GM06990 (cell line): ENCODE results near the gene PSMA5.

Experiments used
- DNase-seq: peaks from one replicate; pipeline ENCODE4 v3.0.0-alpha.2; 2011; ENCODE audit not compliant: insufficient read length; ENCODE audit errors: extremely low read depth
- H3K27me3 ChIP-seq: replicated peaks from 2 replicates; pipeline ENCODE4 v1.6.0; 2011; ENCODE audit warnings: low read length; ENCODE audit not compliant: control insufficient read depth, insufficient read depth
- H3K36me3 ChIP-seq: 2 replicates; pipeline ENCODE4 v1.5.1; 2011; ENCODE audit warnings: low read length; ENCODE audit not compliant: control insufficient read depth, insufficient read depth
- H3K4me3 ChIP-seq: replicated peaks from 2 replicates; pipeline ENCODE4 v1.5.1; 2011; ENCODE audit warnings: low read depth, mild to moderate bottlenecking, control low read depth, low read length
- CTCF ChIP-seq: IDR thresholded peaks from 2 replicates; pipeline ENCODE4 v1.5.1; 2011; ENCODE audit warnings: low read length, control low read depth, mild to moderate bottlenecking, inconsistent platforms; ENCODE audit not compliant: insufficient read depth, poor library complexity, severe bottlenecking

The PSMA5 gene

GRCh38 chr1:109468903-109469302 is 42.7 kb upstream of the PSMA5 start:
- Histone ChIP-seq H3K27me3 (no peaks in the 10 kb centered on the region; the same call in none of the 2 replicates), H3K4me3 (no peak overlapping the region), H3K36me3 (no peaks in the 10 kb centered on the region)
- no peak for DNase-seq
- no peak for TF ChIP-seq CTCF

GRCh38 chr1:109468061-109468460 is 41.8 kb upstream of the PSMA5 start:
- no peak for DNase-seq
- no peak for TF ChIP-seq CTCF
- Histone ChIP-seq H3K27me3 (no peaks in the 10 kb centered on the region; the same call in none of the 2 replicates), H3K4me3 (no peak overlapping the region), H3K36me3 (no peaks in the 10 kb centered on the region)

GRCh38 chr1:109467301-109467777 is 41.1 kb upstream of the PSMA5 start:
- Histone ChIP-seq H3K4me3 (no peak overlapping the region), H3K36me3 (no peaks in the 10 kb centered on the region), H3K27me3 (no peaks in the 10 kb centered on the region; the same call in none of the 2 replicates)
- DNase-seq: no peak
- no peak for TF ChIP-seq CTCF

- Histone ChIP-seq H3K4me3 (no peak within 1 kb of the TSS), H3K36me3 (no peaks in the 10 kb centered on the region), H3K27me3 (no peaks in the 10 kb centered on the region; the same call in none of the 2 replicates)
- DNase-seq: no peak
- no peak for TF ChIP-seq CTCF
These were observed 40.4 kb upstream of the PSMA5 start, which contains the start of gene SYPL2 for GRCh38 chr1:109466452-109467300. TSS of gene SYPL2 (plus strand) at chr1:109466546. CDS start at chr1:109466844, 298 bp downstream.

- TF ChIP-seq CTCF: no peak
- H3K27me3 ChIP-seq: no peaks in the 10 kb centered on the region; the same call in none of the 2 replicates
- H3K4me3 ChIP-seq: no peak overlapping the region
- no peaks in the 10 kb centered on the region for H3K36me3 ChIP-seq
- no peak for DNase-seq
These were observed 39.8 kb upstream of the PSMA5 start for GRCh38 chr1:109466125-109466451.
